Heart right ventricle (tissue), 16 donors: ENCODE results near the gene TXNRD2. TPM values are rescaled to one million over a fixed set of nuclear protein-coding genes. Genes with fewer than 3 reads are reported as not detected.

Experiments used
- ATAC-seq, 8 donors: fragments of 200-7000 bp; cut with Tn5 transposase; one replicate each; pipeline ENCODE4 v1.9.1; 2020; ENCODE audit warnings: mild to moderate bottlenecking in 8 of 8, moderate library complexity in 8 of 8, moderate number of reproducible peaks in 1 of 8
- DNase-seq, 2 donors: peaks; one replicate each; pipeline ENCODE4 v3.0.0-alpha.2; 2020
- H3K27ac ChIP-seq, 10 donors: fragments of 200-600 bp; sonication (generic) in 2 of 10; one replicate each; pipeline versions ENCODE4 v1.5.0 to v1.8.0; 2020 to 2022; ENCODE audit warnings: mild to moderate bottlenecking in 3 of 10
- H3K27me3 ChIP-seq, 7 donors: fragments of 200-600 bp; one replicate each; pipeline ENCODE4 v1.8.0; 2021 to 2022; ENCODE audit warnings: mild to moderate bottlenecking in 2 of 7
- H3K36me3 ChIP-seq, 9 donors: fragments of 200-600 bp; sonication (generic) in 1 of 9; one replicate each; pipeline versions ENCODE4 v1.5.0 to v1.8.0; 2020 to 2022; ENCODE audit warnings: mild to moderate bottlenecking in 2 of 9
- H3K4me1 ChIP-seq, 9 donors: fragments of 200-600 bp; sonication (generic) in 1 of 9; one replicate each; pipeline versions ENCODE4 v1.5.0 to v1.8.0; 2020 to 2022; ENCODE audit warnings: mild to moderate bottlenecking in 4 of 9
- H3K4me3 ChIP-seq, 10 donors: fragments of 200-600 bp; sonication (generic) in 2 of 10; one replicate each; pipeline versions ENCODE4 v1.5.0 to v1.8.0; 2020 to 2022; ENCODE audit warnings: mild to moderate bottlenecking in 7 of 10, moderate library complexity in 2 of 10
- H3K9me3 ChIP-seq, 11 donors: fragments of 200-600 bp in 10 of 11; sonication (generic) in 2 of 11; one replicate each; pipeline versions ENCODE4 v1.5.0 to v1.8.0; 2013 to 2022; ENCODE audit warnings: mild to moderate bottlenecking in 2 of 11, control low read depth in 1 of 11, moderate library complexity in 1 of 11
- WGBS, 2 donors: extraction: QIAGEN DNeasy Blood & Tissue Kit; methylation state at CpG; one replicate each; pipeline ENCODE4 v1.1.7; 2013; ENCODE audit warnings: inconsistent platforms in 1 of 2; 5-methylcytosine and 5-hydroxymethylcytosine counted together
- intact Hi-C, 10 donors: fragments of 100-400 bp; cut with DNase I; formaldehyde crosslinking; loops; one replicate each; pipeline versions ENCODE4 v1.11.1 to v1.14.2; 2022
- polyA plus RNA-seq, 2 donors: library from polyadenylated mRNA; stranded (reverse); fragments of 200-250 nt; gene quantifications; one replicate each; pipeline ENCODE4 v1.2.3, GENCODE V29; 2013
- total RNA-seq, 10 donors: library from RNA; stranded (reverse); fragmentation: NEBNext Ultra II Directional in 3 of 10; extraction: Animal tissue kit (Norgen Biotek cat#: 25700) in 3 of 10; gene quantifications; one replicate each; pipeline versions ENCODE4 v1.2.1 to v1.2.4, GENCODE V29; 2021 to 2023
- TF ChIP-seq, protein P1 (sequence below), 9 donors: fragments of 200-600 bp; sonication (generic) in 2 of 9; IDR thresholded peaks; one replicate each; pipeline versions ENCODE4 v1.5.0 to v1.8.0; 2021 to 2022; ENCODE audit warnings: antibody characterized with exemption in 9 of 9, mild to moderate bottlenecking in 5 of 9, moderate library complexity in 1 of 9
- donor health status: Arrhythmogenic right ventricular cardiomyopathy.
- donor health status: ischemic (EF 13 %, LVEDD 7.1; RV severe dilation, severe dysfunction).
- donor health status: healthy with polysubstance abuse.
- donor health status: DM: no; HTN: yes; CAD: no.
- donor health status: DM: no; HTN: no; CAD: no.
- donor health status: ischemic (EF 25% LVEDD 6.9; RV normal size, moderate dysfunction).
- donor health status: ischemic (EF 25% LVEDD 5.7; RV mildly dilated, moderate dysfunction).
- donor health status: healthy.
- donor health status: DM: yes; HTN: yes; CAD: no.
- donor health status: Ischemic cardiomyopathy.
- donor health status: ischemic (EF 35%, LVEDD 5.7; RV mildly dilated, moderate dysfunction).
- donor health status: nonischemic (EF 11% LVEDD 7.7; RV severe dilation, severe dysfunction).
- donor health status: DM: yes; HTN: yes; CAD: no.
- donor health status: PGD.
- donor health status: ischemic (EF 29% LVEDD 5.4; RV normal size, mild dysfunction).
- donor health status: nonischemic (EF 23%, LVEDD 6.1; RV moderate dilation, normal function).

Gene TXNRD2
- total and polyA plus RNA-seq, 12 donors, result 25.8 to 103 (median 35.0) TPM

- Histone ChIP-seq H3K27ac (no peak overlapping the region), H3K27me3 (no peaks in the 10 kb centered on the region), H3K4me1 (peaks cover 0 to 14% (median 6%) of the 10 kb centered on the region in 9 donors), H3K9me3 (no peaks in the 10 kb centered on the region), H3K36me3 (peaks cover 0 to 98% (median 40%) of the 10 kb centered on the region in 9 donors), H3K4me3 (no peak overlapping the region)
- ATAC-seq, result no peak
- 82 to 85% methylated on average over 11 of the region's 11 CpGs for WGBS, 2 donors
- intact Hi-C loops, result loop anchor here in 3 of 10 donors (10.0 kb wide), 3 partner anchors 145 to 165 kb away; partner anchors contain the start of genes RANBP1 (in 1 of the 3), TRMT2A (in 1 of the 3) and ZDHHC8 (in 1 of the 3)
- no peak for DNase-seq
- TF ChIP-seq, protein P1, sequence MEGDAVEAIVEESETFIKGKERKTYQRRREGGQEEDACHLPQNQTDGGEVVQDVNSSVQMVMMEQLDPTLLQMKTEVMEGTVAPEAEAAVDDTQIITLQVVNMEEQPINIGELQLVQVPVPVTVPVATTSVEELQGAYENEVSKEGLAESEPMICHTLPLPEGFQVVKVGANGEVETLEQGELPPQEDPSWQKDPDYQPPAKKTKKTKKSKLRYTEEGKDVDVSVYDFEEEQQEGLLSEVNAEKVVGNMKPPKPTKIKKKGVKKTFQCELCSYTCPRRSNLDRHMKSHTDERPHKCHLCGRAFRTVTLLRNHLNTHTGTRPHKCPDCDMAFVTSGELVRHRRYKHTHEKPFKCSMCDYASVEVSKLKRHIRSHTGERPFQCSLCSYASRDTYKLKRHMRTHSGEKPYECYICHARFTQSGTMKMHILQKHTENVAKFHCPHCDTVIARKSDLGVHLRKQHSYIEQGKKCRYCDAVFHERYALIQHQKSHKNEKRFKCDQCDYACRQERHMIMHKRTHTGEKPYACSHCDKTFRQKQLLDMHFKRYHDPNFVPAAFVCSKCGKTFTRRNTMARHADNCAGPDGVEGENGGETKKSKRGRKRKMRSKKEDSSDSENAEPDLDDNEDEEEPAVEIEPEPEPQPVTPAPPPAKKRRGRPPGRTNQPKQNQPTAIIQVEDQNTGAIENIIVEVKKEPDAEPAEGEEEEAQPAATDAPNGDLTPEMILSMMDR (IDR thresholded peaks at IDR 0.05), result no peak
Observed at GRCh38 chr22:19969141-19969928, 27.7 kb upstream of the TXNRD2 start.

DNA sequence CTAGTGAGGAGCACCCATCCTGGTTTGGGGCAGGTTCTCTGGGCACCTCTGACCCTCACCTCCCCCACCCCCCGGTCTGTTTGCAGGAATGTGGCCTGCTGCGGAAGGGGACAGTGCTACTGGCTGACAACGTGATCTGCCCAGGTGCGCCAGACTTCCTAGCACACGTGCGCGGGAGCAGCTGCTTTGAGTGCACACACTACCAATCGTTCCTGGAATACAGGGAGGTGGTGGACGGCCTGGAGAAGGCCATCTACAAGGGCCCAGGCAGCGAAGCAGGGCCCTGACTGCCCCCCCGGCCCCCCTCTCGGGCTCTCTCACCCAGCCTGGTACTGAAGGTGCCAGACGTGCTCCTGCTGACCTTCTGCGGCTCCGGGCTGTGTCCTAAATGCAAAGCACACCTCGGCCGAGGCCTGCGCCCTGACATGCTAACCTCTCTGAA, 26.9 kb upstream of the TXNRD2 start:
- H3K27me3 ChIP-seq, result no peaks in the 10 kb centered on the region
- no peak for ATAC-seq
- no peak overlapping the region for H3K27ac ChIP-seq
- no peak for DNase-seq
- H3K4me1 ChIP-seq, result peaks cover 0 to 14% (median 6%) of the 10 kb centered on the region in 9 donors
- TF ChIP-seq, protein P1 (IDR thresholded peaks at IDR 0.05), result no peak
- 85 to 87% methylated on average over 18 of the region's 18 CpGs for WGBS, 2 donors
- H3K9me3 ChIP-seq, result no peaks in the 10 kb centered on the region
- intact Hi-C loops, result loop anchor here in 3 of 10 donors (10.0 kb wide), 3 partner anchors 146 to 166 kb away; partner anchors contain the start of genes RANBP1 (in 1 of the 3), TRMT2A (in 1 of the 3) and ZDHHC8 (in 1 of the 3)
- H3K4me3 ChIP-seq, result no peak overlapping the region
- H3K36me3 ChIP-seq, result peaks cover 0 to 98% (median 45%) of the 10 kb centered on the region in 9 donors

DNA sequence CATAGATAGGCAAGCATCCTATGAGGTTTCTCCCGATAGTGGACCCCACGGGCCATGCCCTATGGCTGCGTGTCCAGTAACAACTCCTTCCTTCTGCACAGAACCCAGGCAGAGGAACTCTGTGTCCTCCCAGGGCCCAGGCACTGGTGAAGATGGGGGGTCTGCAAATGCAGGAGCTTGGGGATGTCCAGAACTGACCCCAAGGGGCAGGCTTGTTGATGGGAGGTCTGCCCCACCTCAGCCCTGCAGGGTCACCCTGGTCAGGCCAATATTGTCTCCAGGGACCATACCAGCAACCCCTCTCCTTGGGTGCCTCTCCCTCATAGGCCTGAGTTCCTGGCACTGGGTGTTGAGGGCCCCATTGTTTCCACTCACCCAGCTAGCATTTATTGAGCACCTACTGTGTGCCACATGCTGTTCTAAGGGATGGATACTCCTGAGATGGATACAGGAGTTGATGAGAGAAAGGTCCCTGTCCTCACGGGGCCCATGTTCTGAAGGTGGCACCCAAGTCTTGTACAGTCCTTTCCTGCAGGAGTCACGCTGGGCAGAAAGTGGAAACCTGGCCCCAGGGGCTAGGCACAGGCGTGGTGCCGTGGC, 26.3 kb upstream of the TXNRD2 start:
- Histone ChIP-seq H3K4me3 (no peak overlapping the region), H3K9me3 (no peaks in the 10 kb centered on the region), H3K36me3 (peaks cover 0 to 96% (median 40%) of the 10 kb centered on the region in 9 donors), H3K27ac (no peak overlapping the region), H3K27me3 (no peaks in the 10 kb centered on the region), H3K4me1 (peaks cover 0 to 15% (median 6%) of the 10 kb centered on the region in 9 donors)
- TF ChIP-seq, protein P1 (IDR thresholded peaks at IDR 0.05), result no peak
- ATAC-seq (no peak), DNase-seq (no peak)
- intact Hi-C loops, result loop anchor here in 4 of 10 donors (2.0 to 10.0 kb wide), 4 partner anchors 19 to 167 kb away; partner anchors contain the start of genes RANBP1 (in 1 of the 4), TRMT2A (in 1 of the 4) and ZDHHC8 (in 1 of the 4)
- 82 to 88% methylated on average over 7 of the region's 7 CpGs for WGBS, 2 donors
